ENCODE results near the gene IFT74. TPM values are rescaled to one million over a fixed set of nuclear protein-coding genes. Genes with fewer than 3 reads are reported as not detected.
A peak's percentile ranks its signal among the peaks of the same experiment; 100 is the strongest.

IFT74 gene
- total RNA-seq, 1 donor from 2014 or later: 9.2 TPM

GRCh38 chr9:26973989-26974388 lies 17.8 kb downstream of the IFT74 start:
- DNase-seq (ENCODE audit: extremely low read depth, low read depth, low spot score): no peak

GRCh38 chr9:26974927-26975326 lies 18.7 kb downstream of the IFT74 start:
- no peak for DNase-seq (ENCODE audit: extremely low read depth, low read depth, low spot score)

- peak; percentile 25 for DNase-seq (ENCODE audit: extremely low read depth, low read depth, low spot score)
Observed at GRCh38 chr9:26975728-26976707, 19.8 kb downstream of the IFT74 start.

- DNase-seq (ENCODE audit: extremely low read depth, low read depth, low spot score): no peak
Observed at GRCh38 chr9:26983340-26983739, 27.1 kb downstream of the IFT74 start.

- no peak for DNase-seq (ENCODE audit: extremely low read depth, low read depth, low spot score)
Observed at GRCh38 chr9:26995810-26996209, 39.6 kb downstream of the IFT74 start.

GRCh38 chr9:27003426-27004077 lies 47.3 kb downstream of the IFT74 start:
- no peak for DNase-seq (ENCODE audit: extremely low read depth, low read depth, low spot score)

GRCh38 chr9:27005491-27005890 lies 49.3 kb downstream of the IFT74 start, which contains the start of gene LRRC19:
LRRC19 (minus strand) TSS chr9:27005672; CDS start chr9:26999694, 5,978 bp downstream.
- no peak for DNase-seq (ENCODE audit: extremely low read depth, low read depth, low spot score)

- no peak for DNase-seq (ENCODE audit: extremely low read depth, low read depth, low spot score)
Observed at GRCh38 chr9:27019589-27019988, 63.4 kb downstream of the IFT74 start.

- DNase-seq (ENCODE audit: extremely low read depth, low read depth, low spot score): no peak
Observed at GRCh38 chr9:27022920-27023319, 66.7 kb downstream of the IFT74 start.

- DNase-seq (ENCODE audit: extremely low read depth, low read depth, low spot score): no peak
Observed at GRCh38 chr9:27029186-27029585, 73.0 kb downstream of the IFT74 start.

- peak; percentile 41 for DNase-seq (ENCODE audit: extremely low read depth, low read depth, low spot score)
Observed at GRCh38 chr9:27033815-27034403, 77.7 kb downstream of the IFT74 start.

GRCh38 chr9:27037499-27037898 lies 81.3 kb downstream of the IFT74 start:
- DNase-seq (ENCODE audit: extremely low read depth, low read depth, low spot score): no peak

- DNase-seq (ENCODE audit: extremely low read depth, low read depth, low spot score): no peak
Observed at GRCh38 chr9:27041746-27042145, 85.5 kb downstream of the IFT74 start.

GRCh38 chr9:27042476-27042875 lies 86.3 kb downstream of the IFT74 start:
- DNase-seq (ENCODE audit: extremely low read depth, low read depth, low spot score): no peak

- DNase-seq (ENCODE audit: extremely low read depth, low read depth, low spot score): no peak
Observed at GRCh38 chr9:27043176-27043575, 87.0 kb downstream of the IFT74 start.

GRCh38 chr9:27047136-27047535 lies 90.9 kb downstream of the IFT74 start:
- no peak for DNase-seq (ENCODE audit: extremely low read depth, low read depth, low spot score)

GRCh38 chr9:27053369-27054022 lies 97.3 kb downstream of the IFT74 start:
- peak; percentile 98 for DNase-seq (ENCODE audit: extremely low read depth, low read depth, low spot score)

- no peak for DNase-seq (ENCODE audit: extremely low read depth, low read depth, low spot score)
Observed at GRCh38 chr9:27054125-27054524, 97.9 kb downstream of the IFT74 start.

GRCh38 chr9:27054841-27055240 lies 98.6 kb downstream of the IFT74 start:
- no peak for DNase-seq (ENCODE audit: extremely low read depth, low read depth, low spot score)

GRCh38 chr9:27059412-27059811 lies 103.2 kb downstream of the IFT74 start:
- no peak for DNase-seq (ENCODE audit: extremely low read depth, low read depth, low spot score)

- DNase-seq (ENCODE audit: extremely low read depth, low read depth, low spot score): peak; percentile 83
Observed at GRCh38 chr9:27059907-27060306, 103.7 kb downstream of the IFT74 start.

Data from glomerular endothelial cell (primary cell).